HG03103 (cell line): ENCODE results near the gene PLEKHM3.

Experiments used
- ATAC-seq: cut with Tn5 transposase; IDR thresholded peaks from one replicate; pipeline ENCODE4 v1.9.1; 2021; ENCODE audit warnings: low read depth; ENCODE audit not compliant: unreplicated experiment

The PLEKHM3 gene, protein sequence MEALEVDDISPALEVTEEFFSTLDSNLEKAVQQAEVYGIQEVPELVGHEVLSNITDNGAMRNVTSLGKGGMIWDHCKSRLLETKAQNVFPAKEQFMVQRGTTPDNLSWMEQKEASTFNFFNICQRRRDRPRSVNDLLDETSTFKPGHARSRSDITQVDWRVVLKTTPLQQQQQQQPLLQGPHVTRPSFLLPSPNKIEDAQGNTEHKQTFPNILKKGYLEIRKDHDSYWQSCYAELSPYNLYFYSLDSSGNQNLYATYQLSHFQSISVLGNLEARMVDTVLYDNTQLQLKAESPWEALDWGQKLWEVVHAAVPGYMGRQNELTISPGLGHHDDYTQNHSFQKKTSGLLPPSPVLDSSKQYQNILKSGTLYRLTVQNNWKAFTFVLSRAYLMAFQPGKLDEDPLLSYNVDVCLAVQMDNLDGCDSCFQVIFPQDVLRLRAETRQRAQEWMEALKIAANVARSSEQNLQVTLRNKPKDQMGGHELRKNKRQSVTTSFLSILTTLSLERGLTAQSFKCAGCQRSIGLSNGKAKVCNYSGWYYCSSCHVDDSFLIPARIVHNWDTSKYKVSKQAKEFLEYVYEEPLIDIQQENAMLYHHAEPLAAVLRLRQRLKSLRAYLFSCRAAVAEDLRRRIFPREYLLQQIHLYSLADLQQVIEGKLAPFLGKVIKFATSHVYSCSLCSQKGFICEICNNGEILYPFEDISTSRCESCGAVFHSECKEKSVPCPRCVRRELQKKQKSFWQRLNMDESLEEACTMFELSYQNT

DNA sequence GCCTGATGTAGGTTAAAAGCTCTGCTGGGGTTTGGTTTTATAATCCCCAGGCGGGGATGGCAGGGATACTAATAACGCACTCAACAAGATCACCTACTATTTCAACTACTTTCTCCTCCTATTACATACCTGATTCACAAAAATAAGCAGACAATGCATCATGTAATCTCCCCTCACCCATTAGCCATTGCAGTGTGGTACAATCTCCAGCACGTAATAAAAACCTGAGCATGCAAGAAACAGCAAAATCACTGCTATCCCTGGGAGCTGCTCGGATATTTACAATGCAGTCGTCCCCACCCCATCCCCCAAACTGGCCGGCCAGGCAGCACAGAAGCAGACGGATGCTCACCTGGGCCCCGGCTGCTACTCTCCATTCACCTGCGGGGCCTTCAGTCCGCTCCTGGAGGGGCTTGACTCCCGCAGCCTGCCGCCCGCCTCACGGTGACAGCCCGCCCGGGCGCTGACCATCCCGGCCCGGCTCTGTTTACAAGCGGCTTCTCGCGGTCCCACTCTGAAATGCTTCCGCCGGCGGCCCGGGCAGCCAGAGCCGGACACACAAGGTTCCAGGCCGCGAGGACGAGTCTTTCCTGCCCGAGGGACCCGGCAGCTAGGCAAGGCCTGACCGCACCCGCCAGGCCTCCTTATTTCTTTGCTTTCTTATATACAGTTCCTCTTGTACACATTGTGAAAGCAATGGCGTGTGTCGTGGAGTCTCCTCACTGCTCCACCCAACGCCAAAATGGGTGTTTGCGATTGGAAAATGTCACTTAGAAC is at the start of gene PLEKHM3:
PLEKHM3 (minus strand) TSS at position 491 of the 777 bp plus-strand sequence. CDS start 23,888 bp downstream, outside the sequence.
- peak; percentile 83 for ATAC-seq

- ATAC-seq, result no peak
Observed at GRCh38 chr2:208074610-208075356, 49.5 kb upstream of the PLEKHM3 start.

GRCh38 chr2:208072250-208072892 is 47.0 kb upstream of the PLEKHM3 start:
- peak; percentile 94 for ATAC-seq

GRCh38 chr2:208069186-208069585 is 43.9 kb upstream of the PLEKHM3 start:
- ATAC-seq, result no peak

GRCh38 chr2:208066016-208066415 is 40.7 kb upstream of the PLEKHM3 start:
- ATAC-seq, result no peak

- ATAC-seq, result no peak
Observed at GRCh38 chr2:208065476-208065875, 40.1 kb upstream of the PLEKHM3 start.

DNA sequence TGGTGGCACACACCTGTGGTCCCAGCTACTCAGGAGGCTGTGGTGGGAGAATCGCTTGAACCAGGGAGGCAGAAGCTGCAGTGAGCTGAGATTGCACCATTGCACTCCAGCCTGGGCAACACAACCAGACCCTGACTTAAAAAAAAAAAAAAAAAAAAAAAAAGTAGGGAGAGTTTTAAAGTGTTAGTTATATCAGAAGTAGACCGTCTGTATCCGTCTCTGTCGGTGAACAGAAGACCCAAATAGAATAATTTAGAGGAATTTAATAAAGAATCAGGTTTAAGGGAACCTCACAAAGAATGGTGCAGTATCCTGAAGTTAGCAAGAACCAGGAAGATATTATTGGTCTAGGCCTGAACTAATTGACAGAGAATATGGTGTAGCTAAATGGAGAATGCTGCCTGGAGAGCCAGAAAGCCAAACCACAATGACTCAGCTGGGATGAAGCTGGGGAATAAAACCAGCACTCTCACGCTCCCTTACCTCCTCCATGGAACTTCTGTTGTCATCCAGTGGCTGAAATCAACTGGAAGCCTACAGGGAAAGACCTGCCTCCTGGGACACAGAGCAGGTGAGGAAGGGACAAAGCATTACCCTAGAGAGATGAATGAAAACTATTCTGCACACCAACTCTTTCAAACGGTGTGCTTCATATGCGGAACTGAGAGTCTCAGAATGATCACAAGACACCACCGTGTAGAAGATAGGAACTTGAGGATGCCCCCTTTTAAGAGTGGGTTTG is 39.1 kb upstream of the PLEKHM3 start:
- peak; percentile 98 for ATAC-seq

GRCh38 chr2:208062961-208063360 is 37.6 kb upstream of the PLEKHM3 start:
- ATAC-seq, result no peak

GRCh38 chr2:208062113-208062512 is 36.8 kb upstream of the PLEKHM3 start:
- no peak for ATAC-seq

DNA sequence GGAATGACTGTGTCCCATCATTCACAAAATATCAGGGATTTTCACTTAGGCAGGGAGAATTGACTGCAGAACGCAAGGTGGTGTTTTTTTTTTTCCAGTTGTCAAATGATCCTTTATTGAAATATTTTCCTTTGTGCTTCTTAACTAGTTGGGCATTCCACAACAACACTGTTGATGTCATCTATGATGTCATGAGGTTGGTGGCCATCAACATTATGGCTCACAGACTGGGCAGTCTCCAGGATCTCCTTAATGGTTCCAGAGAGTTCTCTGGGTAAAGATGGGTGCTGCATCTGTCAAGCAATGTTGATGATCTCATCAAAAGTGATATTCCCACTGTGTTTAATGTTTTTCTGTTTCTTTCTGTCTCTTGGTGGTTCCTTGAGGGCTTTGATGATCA is 31.8 kb upstream of the PLEKHM3 start:
- ATAC-seq, result no peak

GRCh38 chr2:208049441-208049840 is 24.1 kb upstream of the PLEKHM3 start:
- no peak for ATAC-seq

DNA sequence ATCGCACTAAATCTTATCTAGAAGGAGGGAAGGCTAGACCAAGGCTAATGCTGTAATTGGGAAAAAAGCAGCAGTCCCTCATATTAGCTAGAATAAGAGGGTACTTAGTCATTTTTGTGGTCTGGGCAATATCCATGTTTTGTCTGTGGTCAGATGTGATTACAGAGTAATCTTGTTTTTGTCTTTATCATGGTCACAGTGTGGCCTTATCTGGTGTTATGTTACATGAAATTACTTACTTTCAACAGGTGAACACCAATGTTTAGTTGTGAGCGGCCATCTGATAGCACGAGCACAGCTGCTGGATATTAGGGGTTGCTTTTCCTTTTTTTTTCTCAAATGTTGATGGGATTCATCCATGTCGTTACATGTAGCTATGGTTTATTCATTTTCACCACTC is 23.7 kb upstream of the PLEKHM3 start:
- no peak for ATAC-seq

GRCh38 chr2:208047840-208048239 is 22.5 kb upstream of the PLEKHM3 start:
- ATAC-seq, result no peak

GRCh38 chr2:208046686-208047085 is 21.4 kb upstream of the PLEKHM3 start:
- no peak for ATAC-seq

GRCh38 chr2:208042450-208042849 is 17.1 kb upstream of the PLEKHM3 start:
- ATAC-seq, result no peak

- no peak for ATAC-seq
Observed at GRCh38 chr2:208042041-208042440, 16.7 kb upstream of the PLEKHM3 start.

DNA sequence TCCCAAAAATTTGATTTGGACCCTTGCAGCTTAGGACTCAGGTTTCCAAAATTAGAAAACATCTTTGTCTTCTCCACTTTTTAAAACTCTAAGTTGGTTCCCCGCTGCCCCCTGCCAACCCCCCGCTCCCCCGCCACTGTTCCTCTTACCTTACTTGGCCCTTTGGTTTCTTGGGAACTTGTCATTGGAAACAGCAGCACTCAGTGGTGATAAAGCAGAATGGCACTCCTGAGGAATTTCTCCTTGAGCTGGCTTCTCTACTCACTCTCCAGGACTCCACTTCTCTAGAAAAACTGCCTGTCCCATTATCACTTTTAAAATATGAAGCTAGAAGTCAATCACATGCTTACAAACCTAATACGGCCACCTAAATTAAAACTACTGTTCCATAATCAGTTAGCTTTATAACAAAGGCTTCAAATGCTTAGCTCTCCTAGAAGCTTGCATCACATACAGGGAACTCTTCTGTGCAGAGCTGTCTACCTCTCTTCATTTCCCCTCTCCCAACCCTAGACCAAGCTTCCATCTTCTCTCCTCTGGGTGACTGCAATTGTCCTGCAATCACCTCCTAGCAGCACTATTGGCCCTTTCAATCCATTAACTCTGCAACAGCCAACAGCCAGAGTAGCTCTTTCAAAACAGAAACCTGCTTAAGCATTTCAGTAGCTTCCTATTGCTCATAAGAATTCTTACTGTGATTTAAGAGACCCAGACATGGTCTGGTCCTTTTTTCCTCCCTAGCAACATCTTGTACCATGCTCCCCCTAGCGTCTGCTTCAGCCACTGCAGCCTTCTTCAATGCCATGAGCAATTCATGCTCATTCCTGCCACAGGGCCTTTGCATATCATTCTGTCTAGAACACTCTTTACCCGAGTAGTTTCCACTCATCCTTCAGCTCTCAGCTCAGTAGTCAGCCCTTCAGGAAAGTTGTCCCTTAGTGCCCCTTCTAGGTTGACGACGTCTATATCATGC is 15.2 kb upstream of the PLEKHM3 start:
- peak; percentile 79 for ATAC-seq
